ENCODE data around the gene MUC4.

DNA sequence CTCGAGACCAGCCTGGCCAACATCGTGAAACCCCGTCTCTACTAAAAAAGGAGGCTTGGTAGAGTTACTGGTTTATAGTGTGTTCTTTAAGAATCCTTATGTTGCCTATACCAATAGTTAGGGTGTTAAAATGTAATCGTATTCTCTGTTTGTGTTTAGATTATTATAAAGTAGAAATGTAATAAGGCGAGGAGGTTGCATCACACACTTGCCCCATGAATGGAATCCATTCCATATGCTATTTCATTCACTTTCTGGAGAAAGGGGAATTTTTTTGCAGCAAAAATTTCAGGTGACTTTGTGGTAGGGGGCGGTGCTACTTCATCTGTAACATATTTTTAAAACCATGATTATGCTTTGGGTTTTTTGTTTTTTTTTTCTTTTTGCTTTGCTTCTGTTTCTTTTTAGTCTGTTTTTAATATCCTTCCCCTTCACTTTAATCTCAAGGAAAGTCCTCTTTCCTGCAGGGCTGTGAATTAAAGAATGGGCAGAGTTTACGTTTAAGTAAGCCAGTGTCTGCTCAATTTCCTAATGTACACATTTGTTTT lies 33.0 kb upstream of the MUC4 start:
- TF ChIP-seq POLR2AphosphoS5 (IDR thresholded peaks at IDR 0.05; ENCODE audit: borderline replicate concordance, low read depth, low read length) (no peak), EZH2 (IDR thresholded peaks at IDR 0.05) (no peak), FOXP2 (optimal IDR thresholded peaks at IDR 0.05; ENCODE audit: control extremely low read depth, extremely low read length, insufficient read depth) (no peak)

Measured in SK-N-MC (cell line).